M059J (cell line): ENCODE results near the gene DPM3. TPM values are rescaled to one million over a fixed set of nuclear protein-coding genes. Genes with fewer than 3 reads are reported as not detected.
"Not testable (repeated sequence)": the region's sequence is repeated elsewhere in the genome, so short reads cannot be mapped to it uniquely, and the experiment has no call there.

Source experiments
- DNase-seq: peaks from one replicate; pipeline ENCODE4 v3.0.0-alpha.2; 2012; ENCODE audit warnings: low read depth
- total RNA-seq: library from RNA; depleted of rRNA; stranded (reverse); fragments of >200 nt; shearing (Covaris generic); gene quantifications from 2 replicates; pipeline ENCODE4 v1.2.3, GENCODE V29; 2014

Gene DPM3
- total RNA-seq, 1 experiment from 2014 or later: 88.4 TPM

DNA sequence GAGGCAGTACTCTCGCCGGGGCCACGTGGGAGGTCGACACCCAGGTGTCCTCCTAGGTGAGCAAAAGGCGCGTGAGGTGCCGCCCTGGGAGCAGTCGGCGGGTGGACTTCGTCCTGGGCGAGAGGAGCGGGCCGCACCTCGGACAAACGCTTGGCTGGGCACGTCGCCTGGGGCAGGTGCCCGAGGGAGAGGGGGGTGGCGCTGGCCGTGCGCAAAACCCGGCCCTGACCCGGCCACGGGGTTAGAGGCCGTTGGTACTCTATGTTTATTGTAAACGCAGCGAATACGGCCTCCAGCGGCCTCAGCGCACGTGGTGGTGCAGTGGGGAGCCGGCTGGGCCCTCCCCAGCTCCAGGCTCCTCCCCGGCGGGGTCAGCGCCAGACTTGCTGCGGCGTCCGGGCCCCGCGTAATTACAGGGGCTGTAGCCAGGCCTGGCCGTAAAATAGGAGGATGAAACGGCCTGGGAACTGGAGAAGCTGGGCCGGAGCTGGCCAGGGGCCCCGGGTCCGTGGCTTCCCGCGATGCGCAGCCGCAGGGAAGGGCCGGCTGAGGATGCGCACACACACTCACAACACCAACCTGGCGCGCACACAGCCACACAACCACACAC lies 14.3 kb downstream of the DPM3 start:
- peak; percentile 37 for DNase-seq

DNA sequence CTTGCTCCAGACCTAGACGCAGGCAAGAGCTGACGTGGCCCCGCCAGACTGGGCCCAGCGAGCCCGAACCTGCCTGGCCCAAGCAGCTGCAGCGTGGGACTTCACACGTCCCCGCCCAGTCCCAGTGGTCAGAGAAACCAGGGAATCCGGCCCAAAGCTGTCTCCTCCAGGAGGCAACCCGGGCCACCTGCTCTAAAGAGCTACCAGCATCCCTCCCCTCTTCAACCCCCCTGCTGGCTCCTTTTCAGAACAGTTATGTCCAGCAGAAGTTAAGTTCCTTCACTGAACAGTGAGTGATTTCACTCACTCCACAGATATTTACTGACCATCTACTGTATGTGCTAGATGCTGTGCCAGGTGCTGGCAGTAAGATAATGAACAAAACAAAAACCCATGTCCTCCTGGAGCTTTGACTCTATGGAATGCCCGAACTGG lies 14.8 kb downstream of the DPM3 start:
- DNase-seq: peak; percentile 24

DNA sequence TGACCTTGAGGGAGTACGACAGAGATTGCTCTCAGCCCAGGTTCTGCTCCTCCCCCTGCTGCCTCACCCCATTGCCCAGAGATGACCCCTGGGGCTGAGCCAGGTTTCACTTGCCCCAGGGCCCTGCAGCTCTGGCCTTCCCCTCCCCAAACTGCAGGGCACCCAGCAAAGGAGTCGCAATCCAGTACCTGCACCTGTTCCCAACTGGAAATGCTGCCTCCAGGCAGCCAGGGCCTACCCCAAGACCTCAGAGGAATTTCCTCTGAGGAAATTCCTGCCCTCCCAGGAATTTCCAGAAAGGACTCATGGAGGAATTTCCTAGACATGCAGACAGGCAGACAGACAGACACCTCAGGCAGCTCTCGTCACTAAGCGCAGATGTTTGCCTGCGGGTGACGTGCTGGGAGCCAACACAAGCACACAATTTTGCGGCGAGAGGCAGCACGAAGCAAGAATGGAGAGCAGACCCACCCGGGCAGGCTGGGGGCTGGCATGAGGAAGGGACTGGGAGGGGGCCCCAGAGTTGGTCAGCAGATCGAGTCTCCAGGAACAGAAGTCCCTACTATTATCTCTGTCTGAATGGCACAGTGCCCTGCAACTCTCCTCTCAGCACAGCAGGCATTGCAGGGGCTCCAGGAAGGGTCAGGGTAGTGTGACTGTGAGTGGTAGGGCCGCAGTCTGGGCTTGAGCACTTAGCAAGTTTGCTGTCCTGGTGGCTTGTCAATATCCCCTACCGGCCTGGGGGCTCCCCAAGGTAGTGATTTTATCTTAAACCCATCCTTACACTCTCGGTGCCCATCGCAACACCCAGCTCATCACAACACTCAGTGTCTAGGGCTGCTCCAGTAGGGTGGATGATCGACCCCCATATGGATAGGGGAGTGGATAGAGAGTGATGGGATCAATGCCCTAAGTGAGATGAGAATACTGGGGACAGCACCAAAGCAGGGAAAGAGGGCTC lies 15.5 kb downstream of the DPM3 start:
- peak; percentile 28 for DNase-seq

DNA sequence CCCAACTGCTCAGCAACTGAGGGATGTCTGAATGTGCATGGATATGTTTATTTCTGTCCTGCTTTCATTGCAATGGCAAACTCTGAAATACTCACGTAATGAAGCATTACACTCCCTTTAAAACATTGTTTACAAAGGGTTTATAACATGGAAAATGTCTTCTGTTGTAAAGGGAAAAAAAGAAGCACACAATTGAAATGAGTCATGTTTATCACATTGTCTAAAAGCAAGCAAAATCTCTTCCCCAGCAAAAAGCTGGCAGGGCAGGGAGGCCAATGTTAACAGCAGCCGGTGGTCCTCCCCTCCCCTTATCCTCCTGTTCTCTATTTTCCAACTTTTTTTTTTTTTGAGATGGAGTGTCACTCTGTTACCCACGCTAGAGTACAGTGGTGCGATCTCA lies 16.5 kb downstream of the DPM3 start:
- peak; percentile 44 for DNase-seq

DNA sequence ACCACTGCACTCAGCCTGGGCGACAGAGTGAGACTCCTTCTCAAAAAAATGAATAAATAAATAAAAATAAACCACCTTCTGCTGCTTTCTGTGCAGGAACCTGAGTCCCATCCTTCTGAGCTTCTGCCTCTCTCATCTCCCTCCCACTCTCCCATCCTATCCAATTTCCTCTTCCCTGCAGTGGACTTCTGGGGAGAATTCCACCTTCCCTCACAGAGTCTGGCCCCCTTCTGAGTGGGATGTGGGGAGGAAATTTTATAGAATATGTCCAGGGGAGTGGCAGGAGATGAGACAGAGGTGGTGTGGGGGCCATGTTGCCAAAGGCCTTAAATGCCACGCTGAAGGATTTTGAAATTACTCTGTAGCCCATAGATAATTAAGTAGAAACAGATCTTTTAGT lies 18.0 kb downstream of the DPM3 start:
- DNase-seq: no peak

DNA sequence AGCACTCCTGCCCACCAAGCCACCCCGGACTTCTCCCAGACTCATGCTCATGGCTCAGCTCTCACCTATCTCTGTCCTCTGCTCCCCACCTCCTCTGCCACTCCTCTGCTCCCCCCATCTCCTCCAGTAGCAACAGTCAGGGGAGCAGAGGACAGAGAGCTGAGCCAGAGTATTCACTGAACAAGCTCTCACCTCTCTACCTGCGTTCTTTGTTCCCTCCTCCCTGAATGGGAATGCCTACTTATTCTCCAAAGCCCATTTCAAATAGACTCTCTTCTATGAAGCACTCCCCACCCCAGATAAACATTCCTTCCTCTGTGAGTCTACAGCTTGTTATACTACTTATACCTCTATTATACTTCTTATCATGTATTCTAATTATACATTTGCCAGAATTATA lies 19.1 kb downstream of the DPM3 start:
- DNase-seq: no peak

DNA sequence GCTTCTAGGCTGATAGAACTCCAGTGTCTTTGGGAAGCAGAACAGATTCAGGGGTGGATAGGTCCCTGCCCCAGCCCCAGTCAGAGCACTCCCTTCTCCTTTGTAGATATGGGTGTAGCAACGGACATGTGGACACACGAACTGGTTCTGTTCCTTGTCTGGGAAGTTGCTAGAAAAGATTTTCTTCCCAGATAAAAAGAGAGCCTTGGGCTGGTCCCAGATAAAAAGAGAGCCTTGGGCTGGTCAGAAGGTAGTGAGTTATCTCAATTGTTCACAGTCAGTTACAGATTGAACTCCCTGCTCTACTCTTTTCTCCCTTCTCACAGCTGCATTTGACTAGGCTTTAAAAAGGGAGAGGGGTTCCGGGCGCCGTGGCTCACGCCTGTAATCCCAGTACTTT lies 20.1 kb downstream of the DPM3 start:
- DNase-seq: no peak

DNA sequence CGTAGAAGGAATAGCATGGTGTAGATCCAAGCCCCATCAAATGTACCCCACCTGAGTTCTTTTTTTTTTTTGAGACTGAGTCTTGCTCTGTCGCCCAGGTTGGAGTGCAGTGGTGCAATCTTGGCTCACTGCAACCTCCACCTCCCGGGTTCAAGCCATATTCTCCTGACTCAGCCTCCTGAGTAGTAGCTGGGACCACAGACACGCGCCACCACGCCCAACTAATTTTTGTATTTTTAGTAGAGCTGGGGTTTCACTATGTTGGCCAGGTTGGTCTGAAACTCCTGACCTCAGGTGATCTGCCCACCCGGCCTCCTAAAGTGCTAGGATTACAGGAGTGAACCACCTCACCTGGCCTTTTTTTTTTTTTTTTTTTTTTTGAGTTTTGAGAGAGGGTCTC lies 22.2 kb downstream of the DPM3 start:
- not testable (repeated sequence) for DNase-seq

DNA sequence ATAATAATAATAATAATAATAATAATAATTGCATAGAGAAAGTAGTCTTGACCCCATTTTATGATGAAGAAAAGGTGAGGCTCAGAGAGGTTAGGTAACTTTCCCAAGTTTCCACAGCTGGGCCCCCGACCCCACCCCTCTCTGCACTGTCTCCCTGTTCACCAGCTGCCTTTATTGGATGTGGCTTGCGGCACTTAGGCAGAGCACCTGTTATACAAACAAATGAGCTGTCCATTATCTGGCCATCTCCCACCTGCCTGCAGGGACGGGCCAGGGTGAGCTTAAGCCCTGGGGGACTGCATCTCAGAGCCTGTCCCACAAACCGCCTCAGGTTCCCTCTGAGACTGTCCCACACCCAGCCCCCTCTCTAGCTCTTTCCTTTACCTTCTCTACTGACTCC lies 22.7 kb downstream of the DPM3 start:
- no peak for DNase-seq

DNA sequence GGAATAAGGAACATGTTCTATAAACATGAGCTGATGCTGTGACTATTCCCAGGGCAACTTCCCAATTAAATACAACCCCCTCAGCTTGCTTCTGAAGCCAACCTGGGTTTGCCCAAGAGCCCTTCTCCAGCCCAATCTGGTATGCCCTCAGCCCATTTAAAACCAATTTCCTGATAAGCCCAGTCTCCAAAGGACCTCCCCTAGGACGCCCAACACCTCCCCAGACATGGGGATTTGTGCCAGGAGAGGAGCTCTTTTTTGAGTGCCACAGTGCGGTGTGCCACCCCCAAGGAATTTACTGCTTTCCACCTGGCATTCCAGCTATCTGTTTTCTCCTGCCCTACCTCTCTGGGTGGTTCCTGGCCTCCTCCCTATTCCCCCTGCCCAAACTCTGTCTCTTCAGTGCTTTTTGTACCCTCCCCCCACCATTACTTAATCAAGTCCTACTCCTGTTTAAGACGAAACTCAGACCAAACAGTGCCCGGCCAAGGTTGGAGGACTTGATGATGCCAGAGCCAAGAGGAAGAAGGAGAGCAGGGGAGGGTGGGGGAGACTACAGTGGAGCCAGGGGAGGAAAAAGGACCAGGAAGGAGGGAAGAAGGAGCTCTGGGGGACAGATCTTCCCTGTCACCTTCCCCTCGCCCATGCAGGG lies 24.1 kb downstream of the DPM3 start:
- DNase-seq: no peak

DNA sequence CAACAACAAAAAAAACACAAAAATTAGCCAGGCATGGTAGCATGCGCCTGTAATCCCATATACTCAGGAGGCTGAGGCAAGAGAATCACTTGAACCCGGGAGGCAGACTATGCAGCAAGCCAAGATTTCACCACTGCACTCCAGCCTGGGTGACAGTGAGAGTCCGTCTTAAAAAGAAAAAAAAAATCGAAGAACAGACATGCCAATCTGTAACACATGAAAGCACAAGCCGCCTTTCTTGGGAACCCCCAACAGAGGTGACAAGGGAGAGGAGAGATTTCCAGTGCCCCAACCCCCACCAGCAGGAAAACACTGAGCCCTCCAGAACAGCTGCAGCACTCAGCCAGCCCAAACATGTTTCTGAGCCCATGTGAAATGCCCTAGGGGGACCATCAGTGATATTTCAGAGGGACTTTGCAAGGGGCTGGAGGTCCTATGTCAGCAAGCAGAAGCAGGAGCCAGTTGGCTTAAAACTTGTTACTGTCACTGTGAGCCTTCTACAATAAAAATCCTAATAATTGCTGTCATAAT lies 26.8 kb downstream of the DPM3 start:
- DNase-seq: no peak

DNA sequence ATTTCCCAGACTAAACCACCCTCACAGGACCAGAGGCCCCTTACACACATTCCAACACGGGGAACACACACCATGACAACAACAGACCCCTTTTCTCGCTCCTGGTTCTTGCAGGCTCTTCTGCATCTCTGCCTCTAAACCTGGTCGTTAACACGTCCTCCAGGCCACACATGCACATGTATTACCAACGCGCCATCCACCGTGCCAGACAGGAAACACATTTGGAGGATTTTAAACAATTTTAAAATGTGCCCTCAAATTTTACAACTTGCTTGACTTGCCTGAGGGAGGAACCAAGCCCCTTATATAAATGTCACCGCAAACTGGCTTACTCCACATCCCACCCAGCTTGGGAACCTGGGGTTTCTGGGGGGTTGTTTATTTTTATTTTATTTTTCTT lies 29.5 kb downstream of the DPM3 start:
- DNase-seq: no peak

DNA sequence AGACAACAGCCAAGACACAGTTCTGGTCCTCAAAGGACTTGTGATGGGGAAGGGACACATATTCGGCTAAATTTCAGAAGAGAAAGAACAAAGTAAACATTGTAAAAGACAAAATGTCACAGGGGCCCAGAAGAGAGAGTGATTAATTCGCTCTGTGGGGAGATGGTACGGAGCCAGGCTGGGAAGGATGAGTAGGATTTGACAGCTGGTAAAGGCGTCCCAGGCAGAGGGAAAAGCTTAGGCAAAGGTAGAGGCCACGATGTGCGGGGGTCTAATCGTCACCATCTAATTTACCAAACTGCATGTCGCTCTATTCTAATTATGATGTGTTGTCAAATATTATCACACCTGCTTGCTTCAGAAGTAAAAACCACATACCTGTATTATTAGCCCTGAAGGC lies 29.9 kb downstream of the DPM3 start:
- no peak for DNase-seq

DNA sequence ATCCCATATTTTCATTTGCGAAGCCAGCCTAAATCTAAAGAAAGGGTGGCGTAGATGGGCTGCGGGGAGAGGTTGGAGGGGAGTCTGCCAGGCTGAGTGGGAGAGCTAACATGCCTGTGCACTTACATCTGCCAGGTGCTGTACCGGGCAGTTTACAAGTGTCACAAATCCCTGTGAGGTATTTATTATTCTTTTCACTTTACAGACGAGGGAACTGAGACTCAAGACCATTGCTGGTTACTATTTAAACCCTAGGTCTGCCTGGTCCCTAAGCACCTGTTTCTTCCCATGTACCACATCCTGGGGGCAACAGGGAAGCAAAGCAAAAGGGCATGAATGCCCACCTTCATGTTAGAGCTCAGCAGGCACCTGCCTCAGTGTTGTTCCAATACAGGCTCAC lies 32.0 kb downstream of the DPM3 start:
- DNase-seq: no peak

DNA sequence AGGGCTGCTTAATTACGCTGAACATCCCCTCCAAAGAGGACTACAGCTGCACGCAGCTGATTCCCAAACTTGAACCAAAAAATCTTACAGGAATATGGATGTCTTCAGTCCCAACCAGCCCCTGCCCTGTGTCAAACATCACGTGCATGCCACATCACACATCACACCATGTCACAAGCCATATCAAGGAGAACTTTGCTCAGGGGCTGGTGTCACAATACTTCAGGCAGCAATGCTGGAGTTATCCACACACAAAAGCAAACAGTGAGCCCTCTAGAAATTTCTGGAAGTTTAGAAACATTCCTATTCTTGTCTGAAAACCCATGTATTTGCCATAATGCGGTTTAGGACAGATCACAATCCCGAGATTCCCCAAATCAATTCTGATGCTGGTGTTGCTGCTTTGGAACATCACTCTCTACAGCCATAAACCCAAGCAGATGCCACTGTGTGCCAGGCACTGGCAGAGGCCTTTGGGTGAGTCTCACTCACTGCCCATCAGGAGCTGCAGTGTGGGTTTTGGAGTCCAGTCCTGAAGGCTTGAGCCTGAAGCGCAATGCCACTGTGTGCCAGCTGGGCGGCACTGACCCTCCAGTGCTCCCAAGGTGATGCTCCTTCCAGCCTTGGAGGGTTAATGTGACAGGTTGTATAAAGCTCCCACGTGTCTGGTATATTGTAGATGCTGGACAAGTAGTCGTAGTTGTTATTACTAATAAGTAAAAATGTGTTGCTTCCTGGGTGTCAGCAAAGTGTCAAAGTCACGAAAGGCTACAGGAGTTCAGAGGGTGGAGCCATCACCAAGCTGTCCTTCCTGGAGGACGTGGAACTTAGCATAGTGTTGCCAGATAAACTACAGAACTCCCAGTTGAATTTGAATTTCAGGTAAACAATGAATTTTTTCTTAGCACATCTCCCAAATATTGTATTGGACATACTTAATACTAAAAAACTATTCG lies 32.7 kb downstream of the DPM3 start:
- no peak for DNase-seq

DNA sequence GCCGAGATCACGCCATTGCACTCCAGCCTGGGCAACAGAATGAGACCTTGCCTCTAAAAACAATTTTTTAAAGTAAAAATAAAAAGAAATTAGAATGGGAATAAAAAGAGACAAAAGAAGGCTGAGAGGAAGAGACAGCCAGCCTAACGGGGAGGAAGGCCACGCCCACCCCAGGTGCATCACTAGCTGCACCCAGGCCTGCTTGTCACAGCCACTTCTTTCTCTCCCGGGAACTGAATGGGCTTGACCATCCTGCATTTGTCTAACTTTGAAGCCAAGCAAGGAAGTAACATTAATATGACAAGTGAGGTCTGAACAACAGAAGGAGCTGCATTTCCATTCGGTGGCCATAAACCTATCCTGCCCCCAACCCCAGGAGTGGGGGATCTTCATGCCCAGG lies 33.5 kb downstream of the DPM3 start:
- no peak for DNase-seq

DNA sequence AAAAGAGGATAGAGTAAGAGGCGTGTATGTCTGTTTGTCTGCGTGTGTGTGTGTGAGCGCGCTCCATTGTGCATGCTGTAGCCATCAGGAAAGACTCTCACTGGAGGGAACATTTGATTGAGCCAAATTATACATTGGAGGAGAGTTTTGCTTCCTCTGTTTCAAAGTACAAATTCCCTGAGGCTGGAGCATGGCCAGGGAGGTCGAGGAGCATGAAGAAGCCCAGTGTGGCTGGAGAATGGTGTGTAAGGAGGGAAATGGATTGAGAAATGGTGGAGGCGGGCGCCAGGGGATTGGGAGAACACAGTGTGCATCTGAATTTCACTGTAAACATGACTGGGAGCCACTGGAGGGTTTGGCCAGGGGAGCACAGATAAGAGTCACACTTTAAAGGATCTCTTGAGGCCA lies 34.7 kb downstream of the DPM3 start:
- no peak for DNase-seq

DNA sequence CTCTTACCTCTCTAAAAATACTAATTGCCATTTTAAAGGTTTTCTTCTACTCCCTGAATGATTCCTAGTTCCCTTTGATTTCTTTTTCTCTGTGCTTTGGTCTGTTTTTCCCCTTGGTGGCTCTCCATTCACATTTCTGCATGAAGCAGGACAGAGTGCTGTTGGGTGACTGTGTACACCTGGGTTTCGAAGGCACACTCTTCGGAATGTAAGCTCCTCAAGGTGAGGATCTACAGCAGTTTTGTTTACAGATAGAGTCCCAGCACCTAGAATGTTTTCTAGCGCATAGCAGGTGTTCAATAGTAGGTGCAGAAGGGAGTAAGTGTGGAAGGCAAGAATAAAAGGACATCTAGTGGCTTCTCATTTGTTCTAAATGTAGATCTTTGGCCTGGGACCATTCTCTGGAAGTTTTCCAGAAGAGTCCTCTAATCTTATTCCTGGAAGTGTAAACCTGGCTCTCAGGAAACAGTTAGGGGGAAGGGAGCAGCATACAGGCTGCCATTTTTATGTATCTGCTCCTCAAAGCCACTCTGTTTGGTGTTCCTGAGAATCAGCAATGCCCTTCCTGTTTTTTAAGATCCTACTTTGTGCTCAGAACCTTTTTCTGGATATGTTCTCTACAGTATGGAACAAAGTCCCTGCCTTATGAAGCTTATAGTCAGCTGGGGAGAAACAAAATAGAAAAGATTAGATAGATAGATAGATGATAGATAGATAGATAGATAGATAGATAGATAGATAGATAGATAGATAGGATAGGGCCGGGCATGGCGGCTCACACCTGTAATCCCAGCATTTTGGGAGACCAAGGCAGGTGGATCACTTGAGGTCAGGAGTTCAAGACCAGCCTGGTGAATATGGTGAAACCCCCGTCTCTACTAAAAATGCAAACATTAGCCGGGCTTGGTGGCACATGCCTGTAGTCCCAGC lies 35.5 kb downstream of the DPM3 start:
- DNase-seq: no peak

DNA sequence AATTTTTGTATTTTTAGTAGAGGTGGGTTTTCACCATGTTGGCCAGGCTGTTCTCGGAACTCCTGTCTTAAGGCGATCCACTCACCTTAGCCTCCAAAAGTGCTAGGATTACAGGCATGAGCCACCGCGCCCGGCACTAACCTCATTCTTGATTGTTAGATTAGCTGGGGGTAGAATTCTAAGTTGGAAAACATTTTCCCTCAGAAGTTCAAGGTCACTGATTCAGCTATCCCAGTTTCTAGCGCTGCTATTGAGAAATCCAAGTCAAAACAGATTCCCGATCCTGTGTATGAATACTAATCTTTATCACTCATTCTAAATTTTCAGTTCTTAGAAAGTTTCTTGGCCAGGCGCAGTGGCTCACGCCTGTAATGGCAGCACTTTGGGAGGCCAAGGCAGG lies 37.0 kb downstream of the DPM3 start:
- no peak for DNase-seq

DNA sequence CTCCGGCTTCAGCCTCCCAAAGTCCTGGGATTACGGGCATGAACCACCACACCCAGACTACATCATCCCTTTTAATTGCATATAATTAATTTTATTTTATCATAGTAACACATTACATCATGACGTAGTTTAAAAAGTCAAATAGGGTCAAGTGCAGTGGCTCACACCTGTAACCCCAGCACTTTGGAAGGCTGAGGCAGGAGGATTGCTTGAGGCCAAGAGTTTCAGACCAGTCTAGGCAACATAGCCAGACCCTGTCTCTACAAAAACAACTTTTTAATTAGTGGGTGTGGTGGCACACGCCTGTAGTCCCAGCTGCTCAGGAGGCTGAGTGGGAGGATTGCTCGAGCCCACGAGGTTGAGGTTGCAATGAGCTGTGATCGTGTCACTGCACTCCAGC lies 41.0 kb downstream of the DPM3 start:
- DNase-seq: no peak
